Left ventricle myocardium inferior (tissue), 1 donor: Measurements from ENCODE around the gene PM20D1. TPM values are rescaled to one million over a fixed set of nuclear protein-coding genes. Genes with fewer than 3 reads are reported as not detected.
"Not testable (repeated sequence)": the region's sequence is repeated elsewhere in the genome, so short reads cannot be mapped to it uniquely, and the experiment has no call there.

Source experiments
- DNase-seq: peaks from one replicate; pipeline ENCODE4 v3.0.0-alpha.2; 2020
- H3K27ac ChIP-seq: fragments of 200-600 bp; replicated peaks from 2 replicates; pipeline ENCODE4 v1.8.0; 2021
- H3K27me3 ChIP-seq: fragments of 200-600 bp; 2 replicates; pipeline ENCODE4 v1.8.0; 2021; ENCODE audit warnings: low read depth
- H3K36me3 ChIP-seq: fragments of 200-600 bp; 2 replicates; pipeline ENCODE4 v1.8.0; 2021
- H3K4me1 ChIP-seq: fragments of 200-600 bp; 2 replicates; pipeline ENCODE4 v1.8.0; 2021
- H3K4me3 ChIP-seq: fragments of 200-600 bp; 2 replicates; pipeline ENCODE4 v1.8.0; 2021; ENCODE audit warnings: mild to moderate bottlenecking, moderate library complexity
- H3K9me3 ChIP-seq: fragments of 200-600 bp; replicated peaks from 2 replicates; pipeline ENCODE4 v1.8.0; 2021
- intact Hi-C: fragments of 100-400 bp; cut with micrococcal nuclease; formaldehyde crosslinking; loops from one replicate; pipeline ENCODE4 v1.11.0; 2022
- total RNA-seq: library from RNA; stranded (reverse); fragmentation: NEBNext Ultra II Directional; extraction: Animal tissue kit (Norgen Biotek cat#: 25700); gene quantifications from one replicate; pipeline ENCODE4 v1.2.1, GENCODE V29; 2021
- TF ChIP-seq, protein P1 (sequence below): fragments of 200-600 bp; IDR thresholded peaks from 2 replicates; pipeline ENCODE4 v1.8.0; 2021; ENCODE audit warnings: antibody characterized with exemption, mild to moderate bottlenecking, borderline replicate concordance
- donor health status: DM: no; HTN: yes; CAD: no; lungs with severe emphysema.

PM20D1 gene
- total RNA-seq, 1 donor from 2014 or later = 1.7 TPM

DNA sequence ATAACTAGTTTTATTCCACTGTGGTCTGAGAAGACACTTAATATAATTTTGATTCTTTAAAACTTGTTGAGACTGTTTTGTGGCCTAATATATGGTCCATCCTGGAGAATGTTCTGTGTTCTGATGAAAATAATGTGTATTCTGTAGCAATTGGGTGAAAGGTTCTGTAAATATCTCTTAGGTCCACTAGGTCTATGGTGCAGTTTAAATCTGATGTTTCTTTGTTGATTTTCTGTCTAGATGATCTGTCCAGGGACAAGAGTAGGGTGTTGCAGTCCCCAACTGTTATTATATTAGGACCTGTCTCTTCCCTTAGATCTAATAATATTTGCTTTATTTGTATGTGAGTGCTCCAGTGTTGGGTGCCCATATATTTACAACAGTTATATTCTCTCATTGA is 33.9 kb upstream of the PM20D1 start:
- Histone ChIP-seq H3K27me3 (no peaks in the 10 kb centered on the region), H3K9me3 (peaks cover 26% of the 10 kb centered on the region), H3K4me3 (no peak overlapping the region), H3K36me3 (no peaks in the 10 kb centered on the region), H3K27ac (no peak overlapping the region), H3K4me1 (no peaks in the 10 kb centered on the region)
- no peak for DNase-seq
- TF ChIP-seq, protein P1, sequence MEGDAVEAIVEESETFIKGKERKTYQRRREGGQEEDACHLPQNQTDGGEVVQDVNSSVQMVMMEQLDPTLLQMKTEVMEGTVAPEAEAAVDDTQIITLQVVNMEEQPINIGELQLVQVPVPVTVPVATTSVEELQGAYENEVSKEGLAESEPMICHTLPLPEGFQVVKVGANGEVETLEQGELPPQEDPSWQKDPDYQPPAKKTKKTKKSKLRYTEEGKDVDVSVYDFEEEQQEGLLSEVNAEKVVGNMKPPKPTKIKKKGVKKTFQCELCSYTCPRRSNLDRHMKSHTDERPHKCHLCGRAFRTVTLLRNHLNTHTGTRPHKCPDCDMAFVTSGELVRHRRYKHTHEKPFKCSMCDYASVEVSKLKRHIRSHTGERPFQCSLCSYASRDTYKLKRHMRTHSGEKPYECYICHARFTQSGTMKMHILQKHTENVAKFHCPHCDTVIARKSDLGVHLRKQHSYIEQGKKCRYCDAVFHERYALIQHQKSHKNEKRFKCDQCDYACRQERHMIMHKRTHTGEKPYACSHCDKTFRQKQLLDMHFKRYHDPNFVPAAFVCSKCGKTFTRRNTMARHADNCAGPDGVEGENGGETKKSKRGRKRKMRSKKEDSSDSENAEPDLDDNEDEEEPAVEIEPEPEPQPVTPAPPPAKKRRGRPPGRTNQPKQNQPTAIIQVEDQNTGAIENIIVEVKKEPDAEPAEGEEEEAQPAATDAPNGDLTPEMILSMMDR = no peak
- intact Hi-C loops = no loop called here

DNA sequence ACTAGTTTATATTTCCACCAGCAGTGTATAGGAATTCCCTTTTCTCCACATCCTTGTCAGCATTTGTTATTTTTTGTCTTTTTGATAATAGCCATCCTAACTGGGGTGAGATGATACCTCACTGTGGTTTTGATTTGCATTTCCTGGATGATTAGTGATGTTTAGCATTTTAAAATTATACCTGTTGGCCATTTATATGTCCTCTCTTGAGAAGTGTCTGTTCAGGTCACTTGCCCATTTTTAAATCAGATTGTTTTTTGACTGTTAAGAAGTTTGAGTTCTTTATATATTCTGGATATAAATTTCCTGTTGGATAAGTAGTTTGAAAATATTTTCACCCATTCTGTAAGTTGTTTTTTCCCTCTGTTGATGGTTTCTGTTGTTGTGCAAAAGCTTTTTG is 31.0 kb upstream of the PM20D1 start:
- intact Hi-C loops = no loop called here
- H3K4me3 ChIP-seq = no peak overlapping the region
- TF ChIP-seq, protein P1 = no peak
- H3K27me3 ChIP-seq = no peaks in the 10 kb centered on the region
- DNase-seq = no peak
- no peaks in the 10 kb centered on the region for H3K36me3 ChIP-seq
- H3K4me1 ChIP-seq = no peaks in the 10 kb centered on the region
- peaks cover 41% of the 10 kb centered on the region for H3K9me3 ChIP-seq
- no peak overlapping the region for H3K27ac ChIP-seq

DNA sequence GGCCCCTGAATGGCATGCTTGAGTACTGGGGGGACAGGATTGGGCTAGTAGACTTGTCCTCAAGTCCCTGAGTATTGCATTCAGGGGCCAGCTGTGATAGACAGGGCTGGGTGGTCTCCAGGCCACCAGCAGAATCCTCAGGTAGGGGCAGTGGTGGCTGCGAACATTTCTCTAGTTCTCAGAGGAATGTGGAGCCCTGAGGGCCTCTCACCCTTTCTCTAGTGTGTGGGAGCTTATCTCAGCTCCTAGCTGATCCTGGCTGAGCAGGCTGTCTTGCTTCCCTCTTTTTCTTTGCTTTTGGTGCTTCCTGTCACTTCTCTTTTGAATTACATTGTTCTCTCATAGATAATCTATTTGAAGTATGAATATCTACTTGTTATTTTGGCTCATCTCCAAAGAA is 30.0 kb upstream of the PM20D1 start:
- Histone ChIP-seq H3K27ac (no peak overlapping the region), H3K27me3 (no peaks in the 10 kb centered on the region), H3K36me3 (no peaks in the 10 kb centered on the region), H3K4me3 (no peak overlapping the region), H3K9me3 (peaks cover 41% of the 10 kb centered on the region), H3K4me1 (no peaks in the 10 kb centered on the region)
- no peak for DNase-seq
- intact Hi-C loops = no loop called here
- TF ChIP-seq, protein P1 = no peak

DNA sequence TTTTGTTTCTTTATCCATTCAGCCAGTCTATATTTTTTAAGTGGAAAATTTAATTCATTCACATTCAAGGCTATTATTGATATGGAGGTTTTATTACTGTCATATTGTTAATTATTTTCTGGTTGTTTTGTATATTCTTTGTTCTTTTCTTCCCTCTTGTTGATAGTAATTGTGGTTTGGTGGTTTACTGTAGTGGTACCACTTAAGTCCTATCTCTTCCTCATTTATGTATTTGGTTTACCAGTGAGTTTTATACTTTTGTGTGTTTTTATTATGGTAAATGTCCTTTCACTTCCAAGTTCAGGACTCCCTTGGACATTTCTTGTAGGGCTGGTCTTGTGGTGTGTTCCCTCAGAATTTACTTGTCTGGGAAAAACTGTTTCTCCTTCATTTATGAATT is 28.1 kb upstream of the PM20D1 start:
- H3K9me3 ChIP-seq = peaks cover 46% of the 10 kb centered on the region
- intact Hi-C loops = no loop called here

DNA sequence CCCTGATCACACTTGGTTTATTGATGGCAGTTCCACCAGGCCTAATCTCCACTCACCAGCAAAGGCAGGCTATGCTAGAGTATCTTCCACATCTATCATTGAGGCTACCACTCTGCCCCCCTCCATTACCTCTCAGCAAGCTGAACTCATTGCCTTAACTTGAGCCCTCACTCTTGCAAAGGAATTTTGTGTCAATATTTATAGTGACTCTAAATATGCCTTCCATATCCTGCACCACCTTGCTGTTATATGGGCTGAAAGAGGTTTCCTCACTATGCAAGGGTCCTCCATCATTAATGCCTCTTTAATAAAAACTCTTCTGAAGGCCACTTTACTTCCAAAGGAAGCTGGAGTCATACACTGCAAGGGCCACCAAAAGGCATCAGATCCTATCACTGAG is 23.2 kb upstream of the PM20D1 start:
- intact Hi-C loops, DNase-seq, H3K36me3 ChIP-seq, H3K27me3 ChIP-seq, H3K4me1 ChIP-seq, H3K27ac ChIP-seq, H3K4me3 ChIP-seq: not testable (repeated sequence)
- H3K9me3 ChIP-seq = peaks cover 19% of the 10 kb centered on the region

More for the DNA sequence above, 28.1 kb upstream of the PM20D1 start:
- H3K4me3 ChIP-seq = no peak overlapping the region
- no peak for DNase-seq
- no peak overlapping the region for H3K27ac ChIP-seq
- H3K36me3 ChIP-seq = no peaks in the 10 kb centered on the region
- no peaks in the 10 kb centered on the region for H3K27me3 ChIP-seq
- TF ChIP-seq, protein P1 = no peak
- H3K4me1 ChIP-seq = no peaks in the 10 kb centered on the region

DNA sequence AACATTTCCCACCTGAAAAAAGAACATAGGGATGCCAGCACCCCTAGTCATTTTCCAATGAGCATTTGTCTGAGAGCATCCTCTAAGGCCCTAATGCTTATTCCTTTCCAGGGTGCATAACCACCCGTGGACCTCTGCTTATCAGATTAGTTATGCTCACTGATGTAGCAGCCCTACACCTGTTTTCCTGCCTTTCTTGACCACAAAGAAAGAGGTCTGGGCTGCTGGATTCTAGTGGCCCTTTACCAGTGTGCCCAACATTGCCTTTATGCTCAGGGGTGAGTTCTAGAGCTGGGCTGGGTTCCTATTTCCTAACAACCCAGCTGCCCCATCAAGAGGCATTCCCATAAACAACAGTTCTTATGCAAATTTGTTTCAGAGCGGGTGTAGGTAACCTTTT is 20.3 kb upstream of the PM20D1 start:
- Histone ChIP-seq H3K27me3 (no peaks in the 10 kb centered on the region), H3K9me3 (peaks cover 9% of the 10 kb centered on the region), H3K4me3 (no peak overlapping the region), H3K36me3 (no peaks in the 10 kb centered on the region), H3K4me1 (no peaks in the 10 kb centered on the region), H3K27ac (no peak overlapping the region)
- intact Hi-C loops = no loop called here
- TF ChIP-seq, protein P1 = no peak
- no peak for DNase-seq
